GM12878 (cell line): ENCODE data around the gene ABR. TPM values are rescaled to one million over a fixed set of nuclear protein-coding genes. Genes with fewer than 3 reads are reported as not detected.

Experiments used
- ATAC-seq: fragments of 200-7000 bp; cut with Tn5 transposase; 3 replicates; pipeline ENCODE4 v1.9.1; 2020; ENCODE audit warnings: mild to moderate bottlenecking, moderate library complexity
- BruUV-seq: library from RNA; stranded (reverse); fragments of 400-500 nt; replicated peaks from 2 replicates; lab custom pipeline; 2021; lab: Mats Ljungman, UMichigan
- CTCF ChIA-PET: fragments of 300-600 bp; sonication (Branson Sonifier 250); formaldehyde crosslinking; extraction: SDS; loops from one replicate; lab custom pipeline; 2021; ENCODE audit warnings: inconsistent platforms; lab: Yijun Ruan, JAX
- POLR2A ChIA-PET: fragments of 350-600 bp; formaldehyde crosslinking; extraction: SDS; loops from one replicate; lab custom pipeline; 2021; ENCODE audit warnings: inconsistent platforms; lab: Charles Lee
- RAD21 ChIA-PET: fragments of 300-600 bp; sonication (Branson Sonifier 250); formaldehyde crosslinking; loops from one replicate; lab custom pipeline; 2023; ENCODE audit warnings: antibody characterized with exemption; ENCODE audit not compliant: unreplicated experiment; lab: Charles Lee
- SMC1A ChIA-PET: fragments of 300-600 bp; sonication (Branson Sonifier 250); formaldehyde crosslinking; loops from one replicate; lab custom pipeline; 2023; ENCODE audit not compliant: unreplicated experiment, uncharacterized antibody; lab: Charles Lee
- DNase-seq: peaks from one replicate; pipeline ENCODE4 v3.0.0-alpha.2; 2011; ENCODE audit warnings: low read depth, low spot score
- FAIRE-seq: peaks from 3 replicates; lab custom pipeline; 2011; peaks lifted over from hg19 to GRCh38; lab: Jason Lieb, UNC
- H2AFZ ChIP-seq: 2 replicates; pipeline ENCODE4 v1.6.0; 2011; ENCODE audit warnings: low read depth, low read length, control low read depth; ENCODE audit not compliant: control insufficient read depth
- H3K27ac ChIP-seq: 2 replicates; pipeline ENCODE4 v1.5.1; 2011; ENCODE audit warnings: control low read depth; ENCODE audit not compliant: control insufficient read depth, insufficient read depth
- H3K27me3 ChIP-seq, 2 experiments: replicated peaks in 1 of 2; 2 replicates each; pipeline versions ENCODE4 v1.6.0 to v1.6.1; 2011; ENCODE audit warnings: low read length in 1 of 2; ENCODE audit not compliant: control insufficient read depth in 2 of 2, insufficient read depth in 2 of 2
- H3K36me3 ChIP-seq, 2 experiments: 2 replicates each; pipeline ENCODE4 v1.5.1; 2011; ENCODE audit warnings: low read length in 1 of 2; ENCODE audit not compliant: control insufficient read depth in 2 of 2, insufficient read depth in 2 of 2
- H3K4me1 ChIP-seq: 2 replicates; pipeline ENCODE4 v1.6.1; 2011; ENCODE audit warnings: mild to moderate bottlenecking, low read length, moderate library complexity, mixed read lengths; ENCODE audit not compliant: control insufficient read depth, insufficient read depth
- H3K4me2 ChIP-seq: 2 replicates; pipeline ENCODE4 v1.6.0; 2011; ENCODE audit warnings: control low read depth; ENCODE audit not compliant: control insufficient read depth, insufficient read depth
- H3K4me3 ChIP-seq: fragments of 200-600 bp; sonication (generic); 2 replicates; pipeline ENCODE4 v1.5.1; 2016
- H3K79me2 ChIP-seq: 2 replicates; pipeline ENCODE4 v1.6.0; 2011; ENCODE audit warnings: low read length; ENCODE audit not compliant: control insufficient read depth, insufficient read depth
- H3K9ac ChIP-seq: 2 replicates; pipeline ENCODE4 v1.8.0; 2011; ENCODE audit warnings: low read length, control low read depth, mixed read lengths; ENCODE audit not compliant: control insufficient read depth, insufficient read depth
- H3K9me3 ChIP-seq: replicated peaks from 3 replicates; pipeline ENCODE4 v1.5.1; 2011; ENCODE audit warnings: mild to moderate bottlenecking, low read length; ENCODE audit not compliant: control insufficient read depth, insufficient read depth
- H4K20me1 ChIP-seq: 2 replicates; pipeline ENCODE4 v1.6.0; 2011; ENCODE audit not compliant: control insufficient read depth, insufficient read depth
- BHLHE40 ChIP-seq, 2 experiments: fragments of 450-650 bp in 1 of 2; IDR thresholded peaks; 2 replicates each; pipeline ENCODE4 v1.6.1; 2011 to 2017; ENCODE audit warnings: low read depth in 2 of 2, borderline replicate concordance in 1 of 2, improper control_type of control experiment in 1 of 2, low read length in 1 of 2, mild to moderate bottlenecking in 1 of 2
- CTCF ChIP-seq, 3 experiments: IDR thresholded peaks in 2 of 3; conservative IDR thresholded peaks in 1 of 3; 2 replicates each; pipeline ENCODE4 v1.5.1; 2011; ENCODE audit warnings: low read depth in 3 of 3, low read length in 3 of 3, mild to moderate bottlenecking in 3 of 3, control low read depth in 2 of 3, moderate library complexity in 2 of 3, inconsistent platforms in 1 of 3, mixed read lengths in 1 of 3; ENCODE audit not compliant: control insufficient read depth in 2 of 3, insufficient read depth in 1 of 3; ENCODE audit errors: extremely low read depth in 1 of 3
- E4F1 ChIP-seq: fragments of 450-650 bp; IDR thresholded peaks from 2 replicates; pipeline ENCODE4 v1.6.1; 2018; ENCODE audit warnings: borderline replicate concordance, mild to moderate bottlenecking; ENCODE audit not compliant: partially characterized antibody
- RBBP5 ChIP-seq: fragments of 200-600 bp; sonication (generic); conservative IDR thresholded peaks from 2 replicates; pipeline ENCODE4 v1.6.1; 2016
- ZNF217 ChIP-seq: fragments of 450-650 bp; IDR thresholded peaks from 2 replicates; pipeline ENCODE4 v1.6.1; 2017; ENCODE audit warnings: antibody characterized with exemption, mild to moderate bottlenecking
- ZNF687 ChIP-seq: fragments of 450-650 bp; IDR thresholded peaks from 2 replicates; pipeline ENCODE4 v1.6.1; 2017; ENCODE audit warnings: mild to moderate bottlenecking, moderate library complexity
- ZZZ3 ChIP-seq: IDR thresholded peaks from 2 replicates; pipeline ENCODE4 v1.6.1; 2011; ENCODE audit warnings: low read depth; ENCODE audit not compliant: control insufficient read depth, insufficient read length
- WGBS: methylation state at CpG from one replicate; pipeline ENCODE4 v1.1.6; 2016; ENCODE audit warnings: low lambda C conversion rate; ENCODE audit not compliant: insufficient replicate concordance, insufficient coverage; ENCODE audit errors: missing lambda C conversion rate; 5-methylcytosine and 5-hydroxymethylcytosine counted together
- in situ Hi-C: fragments of 300-500 bp; cut with MboI; formaldehyde crosslinking; loops from 9 replicates; pipeline ENCODE4 v1.14.3; 2018; ENCODE audit warnings: mixed read lengths
- intact Hi-C: fragments of 100-400 bp; cut with micrococcal nuclease; formaldehyde crosslinking; loops from one replicate; pipeline ENCODE4 v1.14.2; 2022; ENCODE audit not compliant: unreplicated experiment
- polyA plus RNA-seq, 11 experiments: library from polyadenylated mRNA; depleted of rRNA in 4 of 11; unstranded in 6 of 11; stranded (reverse) in 5 of 11; fragments of >200 nt; fragmentation: Nextera tagmentation in 4 of 11; fragmentation: Illumina TruSeq in 1 of 11; extraction: Ambion mirVana in 4 of 11; extraction: Trizol in 1 of 11; gene quantifications; 1 replicate in 1 of 11; 2 replicates in 10 of 11; pipeline versions ENCODE4 v1.2.1 to v1.2.3, GENCODE V29; 2011 to 2016; ENCODE audit warnings: inconsistent platforms in 2 of 11, missing spikeins in 2 of 11, low read depth in 1 of 11
- total RNA-seq, 4 experiments: library from RNA; depleted of rRNA in 3 of 4; stranded (reverse); fragments of >200 nt in 3 of 4; fragmentation: Illumina TruSeq in 1 of 4; extraction: Trizol in 1 of 4; gene quantifications; 2 replicates each; pipeline versions ENCODE4 v1.2.1 to v1.2.3, GENCODE V29; 2013 to 2021

ABR gene
- total and polyA plus RNA-seq, 10 of the 15 experiments (the other 5 are each of a cell fraction or from before 2014, with no cell fraction given): 1.4 to 112 (median 30.0) TPM

- TF ChIP-seq ZNF687: no peak
Observed at GRCh38 chr17:1124896-1125787, 54.6 kb downstream of the ABR start (continued).

- in situ Hi-C loops: loop anchor here (5.0 to 10.0 kb wide), 2 partner anchors 73 to 211 kb away; no protein-coding TSS in a partner anchor
- BruUV-seq: no TSS peak
- CTCF ChIA-PET: interaction anchor here (0.6 to 6.2 kb wide), 7 partner anchors 13 to 207 kb away, joined by 3 to 115 read pairs (median 21); no protein-coding TSS in a partner anchor
- TF ChIP-seq E4F1 (no peak), RBBP5 (no peak), BHLHE40 (IDR thresholded peaks at IDR 0.05; ENCODE audit: borderline replicate concordance in 1 of 2, low read depth in 2 of 2, low read length in 1 of 2) (no peak), ZZZ3 (no peak), CTCF (IDR thresholded peaks at IDR 0.05 in 2 of 3, conservative IDR thresholded peaks at IDR 0.05 in 1 of 3; ENCODE audit: control insufficient read depth in 2 of 3, extremely low read depth in 1 of 3, insufficient read depth in 1 of 3, low read depth in 3 of 3, low read length in 3 of 3) (no peak), ZNF217 (no peak)
Observed at GRCh38 chr17:1123921-1124715, 55.7 kb downstream of the ABR start.

More at GRCh38 chr17:1123921-1124715, 55.7 kb downstream of the ABR start:
- Histone ChIP-seq H3K4me3 (no peak overlapping the region), H3K27me3 (no peaks in the 10 kb centered on the region), H3K36me3 (peaks cover 5 to 6% of the 10 kb centered on the region in 2 experiments; a peak in 3 of 4 replicates), H3K27ac (no peak overlapping the region), H3K4me2 (no peak overlapping the region), H3K9ac (no peak overlapping the region), H3K79me2 (peaks cover 6% of the 10 kb centered on the region), H4K20me1 (no peaks in the 10 kb centered on the region), H3K4me1 (peaks cover 6% of the 10 kb centered on the region), H3K9me3 (no peaks in the 10 kb centered on the region), H2AFZ (no peak overlapping the region)
- no peak for ATAC-seq
- intact Hi-C loops: loop anchor here (1.0 to 5.0 kb wide), 3 partner anchors 63 to 208 kb away; no protein-coding TSS in a partner anchor
- POLR2A ChIA-PET: interaction anchor here (0.7 kb wide), 1 partner anchor 39 kb away, joined by 5 read pairs; no protein-coding TSS in a partner anchor
- SMC1A ChIA-PET: interaction anchor here (2.6 to 3.2 kb wide), 2 partner anchors 41 to 57 kb away, joined by 11 to 13 read pairs; no protein-coding TSS in a partner anchor
- DNase-seq: no peak
- WGBS: 80% methylated on average over 22 of the region's 27 CpGs
- RAD21 ChIA-PET: interaction anchor here (0.6 to 1.4 kb wide), 3 partner anchors 13 to 64 kb away, joined by 3 to 6 read pairs (median 3); no protein-coding TSS in a partner anchor
- no peak for FAIRE-seq
